GM21381 (cell line): Measurements from ENCODE around the gene TFB1M.
A peak's percentile ranks its signal among the peaks of the same experiment; 100 is the strongest.

Source experiments
- ATAC-seq: cut with Tn5 transposase; IDR thresholded peaks from one replicate; pipeline ENCODE4 v1.9.1; 2021; ENCODE audit warnings: mild to moderate bottlenecking, moderate library complexity; ENCODE audit not compliant: unreplicated experiment

TFB1M gene

DNA sequence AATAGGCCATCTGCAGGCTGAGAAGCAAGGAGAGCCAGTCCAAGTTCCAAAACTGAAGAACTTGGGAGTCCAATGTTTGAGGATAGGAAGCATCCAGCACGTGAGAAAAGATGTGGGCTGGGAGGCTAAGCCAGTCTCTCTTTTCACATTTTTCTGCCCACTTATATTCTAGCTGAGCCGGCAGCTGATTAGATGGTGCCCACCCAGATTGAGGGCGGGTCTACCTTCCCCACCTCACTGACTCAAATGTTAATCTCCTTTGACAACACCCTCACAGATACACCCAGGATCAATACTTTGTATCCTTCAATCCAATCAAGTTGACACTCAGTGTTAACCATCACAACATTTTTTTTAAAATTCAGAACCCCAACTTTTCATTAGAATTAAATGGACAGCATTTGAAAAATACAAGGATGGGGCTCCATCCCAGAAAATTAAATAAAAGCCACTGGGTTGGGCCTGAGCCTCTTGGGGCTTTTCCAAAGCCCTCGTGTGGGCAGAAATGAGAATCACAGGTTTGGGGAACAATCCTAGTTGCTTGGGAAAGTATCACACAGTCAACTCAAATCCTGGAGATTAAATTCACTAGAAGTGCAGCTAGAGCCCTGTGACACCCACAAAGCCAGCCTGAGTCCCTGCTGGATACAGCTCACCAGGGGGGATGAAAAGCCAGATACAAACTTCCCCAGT is 48.3 kb downstream of the TFB1M start:
- ATAC-seq, result no peak

DNA sequence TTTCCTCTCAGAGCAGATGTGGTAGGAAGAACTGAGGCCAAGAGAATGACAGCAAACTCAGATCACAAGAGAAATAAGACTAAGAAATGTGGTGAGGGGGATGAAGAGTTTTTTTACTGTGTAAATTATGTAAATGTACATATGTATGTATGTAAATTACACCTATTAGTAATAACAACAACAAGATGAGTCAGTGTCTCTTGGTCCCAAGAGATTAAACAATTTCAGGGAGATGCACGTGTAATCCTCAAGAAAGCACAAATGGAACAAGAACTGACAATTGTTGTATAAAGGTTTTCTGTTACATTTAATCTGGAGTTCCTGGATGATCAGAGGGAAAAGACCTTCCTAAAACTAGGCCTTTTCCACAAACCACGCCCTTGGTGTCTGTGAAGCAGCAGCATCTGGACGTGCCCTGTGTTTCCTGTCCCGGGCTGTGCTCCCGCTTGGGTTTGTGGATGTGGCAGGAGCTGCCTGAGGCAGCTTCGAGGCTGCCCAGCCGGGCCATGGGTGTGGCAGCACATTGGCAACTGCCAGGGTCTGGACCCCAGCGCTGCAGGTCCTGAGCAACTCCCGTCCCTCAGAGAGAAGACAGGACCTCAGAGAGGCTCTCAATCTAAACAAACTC is 49.5 kb downstream of the TFB1M start:
- no peak for ATAC-seq

DNA sequence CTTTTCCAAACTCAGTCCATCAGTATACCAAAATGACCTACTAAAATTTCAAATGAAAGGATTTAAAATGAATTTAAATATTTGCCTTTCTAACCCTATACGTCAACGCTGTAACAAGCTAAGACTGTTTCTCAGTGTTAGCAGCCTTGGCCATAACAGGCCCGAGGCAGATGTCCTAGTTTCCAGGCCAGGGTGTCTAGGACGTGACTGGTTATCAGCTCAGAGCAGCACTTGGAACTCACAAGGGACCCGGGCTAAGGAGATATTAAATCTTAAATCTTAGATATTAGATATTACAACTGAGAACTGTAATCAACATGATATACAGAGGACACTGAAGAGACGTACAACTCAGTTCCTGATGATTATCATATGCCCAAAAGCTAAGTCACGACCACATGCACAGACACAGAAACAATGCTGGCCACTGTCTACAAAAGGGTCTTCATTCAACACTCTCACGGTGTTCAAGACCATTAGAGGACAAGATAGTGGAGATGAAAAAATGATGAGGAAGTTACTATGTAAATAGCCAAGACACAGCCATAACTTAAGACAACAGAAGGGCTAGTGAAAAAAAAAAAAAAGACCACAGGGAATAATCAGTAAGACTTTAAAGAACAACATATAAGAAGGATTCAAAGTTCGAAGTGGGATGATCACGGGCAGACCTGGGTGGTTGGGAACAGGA is 50.8 kb downstream of the TFB1M start, which contains the start of gene CLDN20:
CLDN20 (plus strand) TSS at position 641 of the 691 bp plus-strand sequence. CDS start 11,707 bp downstream, outside the sequence.
- no peak for ATAC-seq

- no peak for ATAC-seq
Measured at GRCh38 chr6:155262655-155263054, 51.6 kb downstream of the TFB1M start.

DNA sequence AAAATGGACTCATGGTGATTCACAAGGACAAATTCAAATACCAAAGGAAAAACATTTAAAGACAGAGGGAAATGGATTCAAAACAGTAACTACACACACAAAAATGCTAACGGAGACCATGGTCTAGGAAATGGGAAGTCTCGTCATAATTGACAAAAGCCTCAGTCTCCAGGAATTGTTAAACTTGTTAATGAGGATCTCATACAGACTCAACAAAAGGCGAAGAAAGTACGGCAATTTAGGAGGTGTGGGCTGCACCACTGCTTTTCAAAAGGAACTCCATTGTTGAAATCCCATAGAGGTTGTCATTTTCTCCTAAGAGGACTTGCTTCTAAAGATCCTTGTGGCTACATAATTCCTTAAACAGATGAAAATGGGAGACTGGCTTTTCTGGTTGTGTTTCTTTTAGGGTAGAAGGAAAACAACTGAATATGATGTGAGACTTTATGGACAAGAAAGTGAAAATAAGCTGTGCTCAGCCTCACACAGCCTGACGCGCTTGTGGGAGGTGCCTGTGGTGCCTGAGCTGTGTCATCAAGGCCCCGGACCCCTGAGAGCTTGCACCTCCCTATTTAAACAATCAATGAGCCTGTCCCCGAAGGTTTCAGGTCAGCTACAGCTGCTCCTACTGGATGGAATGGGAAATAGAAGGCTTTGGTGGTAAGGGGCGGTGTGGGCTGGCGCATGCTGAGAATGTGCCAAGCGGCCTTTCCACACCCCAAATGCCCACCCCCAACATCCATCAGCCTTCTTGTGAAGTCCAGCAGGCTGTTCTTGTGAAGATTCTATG is 53.0 kb downstream of the TFB1M start:
- ATAC-seq, result no peak

- peak; percentile 73 for ATAC-seq
Measured at GRCh38 chr6:155260686-155261085, 53.6 kb downstream of the TFB1M start.

- no peak for ATAC-seq
Measured at GRCh38 chr6:155259897-155260296, 54.4 kb downstream of the TFB1M start.

DNA sequence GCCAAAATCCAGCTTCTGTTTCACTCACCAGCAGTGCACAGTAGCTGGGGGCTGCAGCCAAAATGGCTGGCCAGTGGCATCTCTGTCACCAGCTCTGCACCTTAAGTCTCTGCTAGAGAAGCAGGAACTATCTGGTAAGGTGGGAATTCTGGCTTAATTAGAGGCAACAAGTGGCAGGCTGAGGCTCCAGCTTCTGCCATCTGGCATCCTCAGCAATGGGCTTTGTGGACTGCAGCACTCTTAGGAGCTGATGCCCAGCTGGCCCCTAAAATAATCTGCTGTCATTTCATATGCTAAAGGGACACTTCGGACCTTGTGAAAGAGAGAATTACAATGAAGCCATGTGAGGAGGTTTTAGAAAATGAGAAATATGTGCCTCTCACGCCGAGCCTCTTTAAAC is 55.1 kb downstream of the TFB1M start:
- ATAC-seq, result no peak

DNA sequence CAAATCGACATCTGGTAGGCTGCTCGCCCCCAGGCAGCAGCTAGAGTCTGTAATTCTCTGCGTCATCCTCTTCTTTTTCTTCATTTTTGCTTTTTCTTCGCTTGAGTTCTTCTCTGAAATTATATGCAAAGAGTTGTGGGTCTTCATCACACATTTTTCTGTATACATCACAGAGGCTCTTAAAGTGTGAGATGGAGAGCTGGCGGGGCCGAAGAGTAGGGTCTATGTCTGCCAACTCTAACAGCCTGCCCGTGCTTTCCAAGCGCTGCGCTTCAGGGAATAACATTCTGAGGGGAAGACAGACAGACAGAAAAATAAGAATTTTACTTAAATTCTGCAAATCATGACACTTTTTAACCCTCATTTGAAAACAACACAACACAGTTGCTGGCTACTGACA is 56.5 kb downstream of the TFB1M start:
- no peak for ATAC-seq

- no peak for ATAC-seq
Measured at GRCh38 chr6:155256122-155256795, 58.0 kb downstream of the TFB1M start.

- no peak for ATAC-seq
Measured at GRCh38 chr6:155254139-155254538, 60.1 kb downstream of the TFB1M start.

DNA sequence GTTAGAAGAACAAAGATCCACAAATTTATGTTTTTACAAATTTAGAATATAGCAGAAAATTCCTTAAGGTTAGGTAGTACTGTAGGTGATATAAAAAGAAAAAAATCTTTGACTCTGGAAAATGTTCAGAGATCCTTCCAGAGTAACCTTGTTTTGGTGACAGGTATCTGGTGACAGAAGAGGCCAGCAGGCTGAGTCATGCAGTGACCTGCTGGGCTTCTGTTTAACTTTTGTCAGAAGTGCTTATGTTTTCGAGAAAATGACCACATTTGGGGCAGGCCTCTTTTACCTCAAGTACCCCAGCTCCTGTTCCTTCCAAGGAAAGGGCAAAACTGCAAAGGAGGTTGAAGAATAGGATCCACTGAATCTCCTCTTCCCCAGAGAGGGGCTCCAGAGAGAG is 60.9 kb downstream of the TFB1M start:
- no peak for ATAC-seq

DNA sequence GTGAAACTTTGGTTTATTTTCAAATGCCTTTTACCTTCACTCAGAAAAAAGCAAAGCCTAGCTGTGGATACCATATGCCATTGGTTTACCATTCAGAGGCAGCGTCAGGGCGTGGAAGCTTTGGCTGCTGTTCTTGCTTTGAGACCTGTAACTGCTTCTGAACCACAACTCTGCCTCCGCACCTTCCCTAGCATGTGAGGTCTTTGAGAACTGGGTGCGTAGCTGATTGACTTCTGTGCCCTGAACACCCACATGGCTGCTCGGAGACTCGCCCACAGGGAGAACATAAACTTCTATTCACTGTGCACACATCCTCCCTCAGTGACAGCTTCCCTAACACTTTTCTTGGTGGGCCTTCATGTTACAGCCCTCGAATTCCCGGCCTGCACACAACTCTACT is 61.7 kb downstream of the TFB1M start:
- no peak for ATAC-seq

- no peak for ATAC-seq
Measured at GRCh38 chr6:155250701-155251381, 63.4 kb downstream of the TFB1M start.

DNA sequence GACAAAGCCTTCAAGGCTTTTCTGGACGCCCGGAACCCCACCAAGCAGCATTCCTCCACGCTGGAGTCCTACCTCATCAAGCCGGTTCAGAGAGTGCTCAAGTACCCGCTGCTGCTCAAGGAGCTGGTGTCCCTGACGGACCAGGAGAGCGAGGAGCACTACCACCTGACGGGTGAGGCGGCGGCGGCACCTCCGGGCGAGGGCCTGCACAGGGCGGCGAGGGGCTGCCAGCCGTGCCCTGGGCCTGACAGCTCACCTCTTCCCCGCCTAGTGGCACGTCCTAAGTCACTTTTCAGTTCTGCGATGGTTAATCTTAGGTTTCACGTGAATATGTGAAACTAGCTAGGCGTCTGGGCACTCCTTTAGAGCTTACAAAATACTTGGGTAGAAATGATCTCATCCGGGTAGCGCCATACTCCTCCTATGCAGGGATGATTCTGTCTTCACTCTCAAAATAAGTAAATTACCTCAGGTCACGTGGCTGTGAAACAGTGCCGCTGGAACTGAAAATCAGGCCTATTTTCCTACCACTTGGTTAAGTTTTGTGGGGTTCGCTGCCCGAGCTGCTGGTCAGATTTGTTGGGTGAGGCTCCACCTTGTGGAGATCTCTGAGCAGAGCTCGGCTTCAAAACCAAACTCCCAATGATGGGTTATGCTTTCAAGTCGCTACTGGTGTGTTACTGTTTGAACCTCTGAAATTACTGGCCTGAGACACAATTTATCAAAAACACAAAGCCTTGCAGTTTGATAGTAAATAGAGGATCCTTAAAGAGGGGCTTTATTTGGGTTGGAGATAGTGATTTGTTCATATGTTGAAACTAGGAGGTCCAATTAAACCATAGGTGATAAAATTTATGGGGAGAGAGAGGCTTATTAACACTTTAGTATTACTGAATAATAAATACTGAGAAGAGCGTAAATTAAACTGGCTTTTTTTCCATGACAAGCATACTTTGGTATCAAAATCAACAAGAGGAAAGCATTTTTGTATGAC is 66.0 kb downstream of the TFB1M start:
- peak; percentile 47 for ATAC-seq

- no peak for ATAC-seq
Measured at GRCh38 chr6:155247618-155248007, 66.7 kb downstream of the TFB1M start.

- no peak for ATAC-seq
Measured at GRCh38 chr6:155246825-155247224, 67.5 kb downstream of the TFB1M start.

DNA sequence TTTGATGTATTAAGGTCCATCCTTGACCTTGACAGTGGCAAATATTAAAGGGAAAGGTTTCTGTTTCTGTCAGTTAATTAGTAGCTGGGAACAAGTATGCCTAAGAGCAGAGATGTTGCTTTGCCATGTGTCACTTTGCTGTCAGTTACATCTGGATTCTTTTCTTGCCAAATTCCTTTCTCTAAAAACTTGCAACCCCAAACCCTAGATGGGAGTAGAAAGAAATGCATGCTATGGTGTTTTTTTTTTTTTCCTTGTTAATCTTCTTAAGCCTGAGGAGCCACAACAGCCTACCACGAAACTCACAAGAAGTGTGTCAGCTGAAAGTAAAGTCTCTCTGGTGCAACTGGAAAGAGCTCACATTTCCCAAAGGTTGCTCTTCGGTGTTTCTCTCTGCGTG is 68.5 kb downstream of the TFB1M start:
- ATAC-seq, result no peak

GRCh38 chr6:155245193-155245592 is 69.1 kb downstream of the TFB1M start:
- ATAC-seq, result no peak
